DND-41 (cell line): ENCODE measurements around the gene IL2RG.

Source experiments
- ATAC-seq: fragments of 200-7000 bp; cut with Tn5 transposase; 3 replicates; pipeline ENCODE4 v1.9.1; 2021; ENCODE audit warnings: low read depth; ENCODE audit not compliant: insufficient read depth
- DNase-seq: peaks from one replicate; pipeline ENCODE4 v3.0.0-alpha.2; 2020
- H2AFZ ChIP-seq: 2 replicates; pipeline ENCODE4 v1.6.0; 2012; ENCODE audit warnings: low read depth, low read length
- H3K27ac ChIP-seq: 2 replicates; pipeline ENCODE4 v1.5.1; 2012; ENCODE audit warnings: low read length, inconsistent platforms
- H3K27me3 ChIP-seq: fragments of 200-600 bp; sonication (generic); 2 replicates; pipeline ENCODE4 v1.6.0; 2012; ENCODE audit warnings: low read length, mild to moderate bottlenecking, inconsistent platforms; ENCODE audit not compliant: insufficient read depth, poor library complexity
- H3K36me3 ChIP-seq: 2 replicates; pipeline ENCODE4 v1.5.1; 2012; ENCODE audit warnings: low read length, inconsistent platforms; ENCODE audit not compliant: insufficient read depth
- H3K4me1 ChIP-seq: 2 replicates; pipeline ENCODE4 v1.5.1; 2012; ENCODE audit warnings: mild to moderate bottlenecking, low read length; ENCODE audit not compliant: insufficient read depth
- H3K4me2 ChIP-seq: 2 replicates; pipeline ENCODE4 v1.6.0; 2012; ENCODE audit warnings: mild to moderate bottlenecking, moderate library complexity, low read length, inconsistent platforms; ENCODE audit not compliant: insufficient read depth
- H3K4me3 ChIP-seq, 2 experiments: fragments of 200-600 bp in 1 of 2; shearing (Covaris generic) in 1 of 2; 2 replicates each; pipeline ENCODE4 v1.5.1; 2012 to 2016; ENCODE audit warnings: inconsistent platforms in 2 of 2, low read length in 2 of 2, mild to moderate bottlenecking in 2 of 2, low read depth in 1 of 2, moderate library complexity in 1 of 2
- H3K79me2 ChIP-seq: 2 replicates; pipeline ENCODE4 v1.6.0; 2012; ENCODE audit warnings: low read length, inconsistent platforms; ENCODE audit not compliant: insufficient read depth
- H3K9ac ChIP-seq: 2 replicates; pipeline ENCODE4 v1.6.0; 2012; ENCODE audit warnings: low read depth, mild to moderate bottlenecking, inconsistent platforms, low read length, moderate library complexity
- H3K9me3 ChIP-seq: 2 replicates; pipeline ENCODE4 v1.5.1; 2012; ENCODE audit warnings: low read length, moderate library complexity, mild to moderate bottlenecking, inconsistent platforms; ENCODE audit not compliant: insufficient read depth, severe bottlenecking
- H4K20me1 ChIP-seq: 2 replicates; pipeline ENCODE4 v1.6.0; 2012; ENCODE audit warnings: low read length; ENCODE audit not compliant: insufficient read depth
- EZH2 ChIP-seq: IDR thresholded peaks from 3 replicates; pipeline ENCODE4 v1.6.1; 2012; ENCODE audit warnings: borderline replicate concordance, low read depth, mild to moderate bottlenecking, moderate library complexity, low read length, inconsistent platforms; ENCODE audit not compliant: severe bottlenecking
- TF ChIP-seq, protein P1 (sequence below): IDR thresholded peaks from 2 replicates; pipeline ENCODE4 v1.5.1; 2012; ENCODE audit warnings: borderline replicate concordance, low read length, moderate library complexity, mild to moderate bottlenecking; ENCODE audit not compliant: poor library complexity, severe bottlenecking; ENCODE audit errors: extremely low read depth

IL2RG gene

DNA sequence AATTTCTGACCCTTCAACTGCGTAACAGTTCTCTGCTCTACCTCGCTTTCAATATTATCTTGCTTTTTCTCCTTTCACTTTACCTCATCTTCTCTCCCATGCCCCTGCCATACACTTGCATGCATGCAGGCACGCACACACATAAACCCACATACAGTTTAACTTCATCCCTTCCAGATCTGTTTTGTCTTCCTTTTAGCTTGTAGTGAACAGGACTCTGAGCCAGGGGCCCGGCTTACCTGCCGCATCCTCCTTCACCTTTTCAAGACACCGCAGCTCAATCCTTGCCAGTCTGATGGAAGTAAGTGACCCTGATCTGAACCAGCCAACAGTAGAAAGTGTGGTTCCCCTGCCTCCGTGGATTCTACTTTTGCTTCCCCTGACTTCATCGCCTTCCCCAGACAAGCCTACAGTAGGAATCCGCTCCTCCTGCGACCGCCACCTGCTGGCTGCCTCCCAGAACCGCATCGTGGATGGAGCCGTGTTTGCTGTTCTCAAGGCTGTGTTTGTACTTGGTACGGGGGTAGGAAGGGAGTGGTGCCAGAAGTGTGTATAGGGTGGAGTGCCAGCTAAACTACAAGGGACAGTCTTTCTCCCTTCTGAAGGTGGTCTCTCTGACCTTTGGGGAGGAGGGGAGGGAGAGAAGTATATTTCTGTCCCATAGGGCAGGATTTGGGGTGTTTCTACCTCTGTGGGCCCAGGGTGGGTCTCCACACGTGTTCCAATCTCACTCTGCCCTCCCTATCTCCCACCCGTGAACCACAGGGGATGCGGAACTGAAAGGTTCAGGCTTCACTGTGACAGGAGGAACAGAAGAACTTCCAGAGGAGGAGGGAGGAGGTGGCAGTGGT is 17.8 kb upstream of the IL2RG start:
- no peak overlapping the region; the same call in 1 of the 2 replicates for H3K9ac ChIP-seq

DNA sequence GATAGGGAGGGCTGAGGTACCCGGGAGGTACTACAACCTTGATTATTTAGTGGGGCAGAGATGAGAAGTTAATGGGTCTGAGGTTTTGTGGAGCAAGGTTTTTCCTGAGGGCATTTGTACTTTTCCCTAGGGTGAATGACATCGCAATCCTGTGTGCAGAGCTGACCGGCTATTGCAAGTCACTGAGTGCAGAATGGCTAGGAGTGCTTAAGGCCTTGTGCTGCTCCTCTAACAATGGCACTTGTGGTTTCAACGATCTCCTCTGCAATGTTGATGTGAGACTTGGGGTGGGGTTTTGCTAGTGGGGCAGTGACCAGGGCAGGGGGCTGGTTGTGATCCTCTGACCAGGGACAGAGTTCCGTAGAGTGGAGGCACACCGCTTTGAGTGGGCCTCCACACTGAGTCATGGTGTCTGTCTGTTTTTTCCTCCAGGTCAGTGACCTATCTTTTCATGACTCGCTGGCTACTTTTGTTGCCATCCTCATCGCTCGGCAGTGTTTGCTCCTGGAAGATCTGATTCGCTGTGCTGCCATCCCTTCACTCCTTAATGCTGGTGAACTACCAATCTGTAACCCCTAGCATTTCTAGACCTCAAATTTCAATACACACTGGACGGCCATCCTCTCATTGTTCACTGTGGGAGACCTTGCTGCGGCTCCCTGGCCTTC is 16.9 kb upstream of the IL2RG start:
- ATAC-seq (no peak), DNase-seq (no peak)
- peak overlapping the region; percentile 39 for H3K27ac ChIP-seq
- no peaks in the 10 kb centered on the region for H3K27me3 ChIP-seq
- H3K4me2 ChIP-seq, result no peak overlapping the region
- H2AFZ ChIP-seq, result no peak overlapping the region
- no peak overlapping the region for H3K4me3 ChIP-seq
- H3K79me2 ChIP-seq, result no peaks in the 10 kb centered on the region; the same call in 1 of the 2 replicates
- no peak for TF ChIP-seq EZH2
- TF ChIP-seq, protein P1, sequence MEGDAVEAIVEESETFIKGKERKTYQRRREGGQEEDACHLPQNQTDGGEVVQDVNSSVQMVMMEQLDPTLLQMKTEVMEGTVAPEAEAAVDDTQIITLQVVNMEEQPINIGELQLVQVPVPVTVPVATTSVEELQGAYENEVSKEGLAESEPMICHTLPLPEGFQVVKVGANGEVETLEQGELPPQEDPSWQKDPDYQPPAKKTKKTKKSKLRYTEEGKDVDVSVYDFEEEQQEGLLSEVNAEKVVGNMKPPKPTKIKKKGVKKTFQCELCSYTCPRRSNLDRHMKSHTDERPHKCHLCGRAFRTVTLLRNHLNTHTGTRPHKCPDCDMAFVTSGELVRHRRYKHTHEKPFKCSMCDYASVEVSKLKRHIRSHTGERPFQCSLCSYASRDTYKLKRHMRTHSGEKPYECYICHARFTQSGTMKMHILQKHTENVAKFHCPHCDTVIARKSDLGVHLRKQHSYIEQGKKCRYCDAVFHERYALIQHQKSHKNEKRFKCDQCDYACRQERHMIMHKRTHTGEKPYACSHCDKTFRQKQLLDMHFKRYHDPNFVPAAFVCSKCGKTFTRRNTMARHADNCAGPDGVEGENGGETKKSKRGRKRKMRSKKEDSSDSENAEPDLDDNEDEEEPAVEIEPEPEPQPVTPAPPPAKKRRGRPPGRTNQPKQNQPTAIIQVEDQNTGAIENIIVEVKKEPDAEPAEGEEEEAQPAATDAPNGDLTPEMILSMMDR, result no peak
- 0 out of 2 replicates have a peak, but pooled peaks cover 8% of the 10 kb centered on the region for H3K4me1 ChIP-seq
- H3K9ac ChIP-seq, result no peak overlapping the region
- no peaks in the 10 kb centered on the region for H3K9me3 ChIP-seq
- peaks cover 96% of the 10 kb centered on the region for H3K36me3 ChIP-seq
- H4K20me1 ChIP-seq, result no peaks in the 10 kb centered on the region

More for the DNA sequence above, 17.8 kb upstream of the IL2RG start:
- peaks cover 93% of the 10 kb centered on the region for H3K36me3 ChIP-seq
- H2AFZ ChIP-seq, result no peak overlapping the region
- H4K20me1 ChIP-seq, result no peaks in the 10 kb centered on the region
- H3K9me3 ChIP-seq, result no peaks in the 10 kb centered on the region
- H3K4me1 ChIP-seq, result 0 out of 2 replicates have a peak, but pooled peaks cover 8% of the 10 kb centered on the region
- no peaks in the 10 kb centered on the region; the same call in 1 of the 2 replicates for H3K79me2 ChIP-seq
- peak overlapping the region; percentile 39 for H3K27ac ChIP-seq
- H3K4me3 ChIP-seq, result no peak overlapping the region
- H3K4me2 ChIP-seq, result no peak overlapping the region
- peak; percentile 93 for ATAC-seq
- no peaks in the 10 kb centered on the region for H3K27me3 ChIP-seq
- DNase-seq, result peak; percentile 76
- TF ChIP-seq, protein P1, result peak; percentile 90
- no peak for TF ChIP-seq EZH2

DNA sequence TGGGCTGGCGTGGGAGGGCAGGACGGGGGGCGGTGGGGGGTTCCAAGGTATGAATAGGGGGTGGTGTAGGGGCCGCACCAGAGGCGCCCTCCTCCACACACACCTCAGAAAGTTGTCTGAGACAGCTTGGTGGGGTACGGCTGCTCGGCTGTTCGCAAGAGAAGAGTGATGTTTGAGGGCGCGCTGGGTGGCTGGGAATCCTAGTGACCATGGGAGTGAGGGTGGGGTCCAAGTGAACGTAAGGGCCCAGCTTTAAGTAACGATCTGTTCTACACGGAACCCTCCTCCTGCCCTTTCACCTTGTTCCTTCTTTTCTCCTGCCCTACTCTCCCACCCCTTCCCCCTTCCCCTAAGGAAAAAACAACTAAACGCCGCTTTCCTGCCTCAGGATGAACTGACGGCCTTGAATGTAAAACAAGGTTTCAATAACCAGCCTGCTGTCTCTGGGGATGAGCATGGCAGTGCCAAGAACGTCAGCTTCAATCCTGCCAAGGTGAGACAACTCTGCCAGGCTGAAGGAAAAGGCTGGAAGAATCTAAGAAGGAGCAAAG is 7.7 kb upstream of the IL2RG start:
- H3K27ac ChIP-seq, result peak overlapping the region; percentile 99
- peaks cover 45% of the 10 kb centered on the region for H3K36me3 ChIP-seq
- peaks cover 30% of the 10 kb centered on the region for H3K79me2 ChIP-seq
- ATAC-seq (peak; percentile 12; the same call in 1 of the 3 replicates), DNase-seq (no peak)
- H3K4me2 ChIP-seq, result peak overlapping the region; percentile 81
- H3K9me3 ChIP-seq, result no peaks in the 10 kb centered on the region
- H2AFZ ChIP-seq, result peak overlapping the region; percentile 76
- TF ChIP-seq, protein P1, result no peak
- no peak for TF ChIP-seq EZH2
- peak overlapping the region; percentile 86 for H3K9ac ChIP-seq
- no peaks in the 10 kb centered on the region for H3K27me3 ChIP-seq
- no peaks in the 10 kb centered on the region for H4K20me1 ChIP-seq
- peaks cover 30% of the 10 kb centered on the region for H3K4me1 ChIP-seq
- H3K4me3 ChIP-seq, result peak overlapping the region; percentile 66 to 79; a peak in 3 of 4 replicates
